BLaER1 (cell line): ENCODE results near the gene KDM8.

Experiments
- H3K27ac ChIP-seq: shearing (Covaris generic); formaldehyde crosslinking; 2 replicates; pipeline ENCODE4 v1.8.1; 2022
- H3K27me3 ChIP-seq: shearing (Covaris generic); formaldehyde crosslinking; 2 replicates; pipeline ENCODE4 v1.8.1; 2022
- H3K36me3 ChIP-seq: shearing (Covaris generic); formaldehyde crosslinking; 2 replicates; pipeline ENCODE4 v1.8.1; 2022
- H3K4me1 ChIP-seq: shearing (Covaris generic); formaldehyde crosslinking; 2 replicates; pipeline ENCODE4 v1.8.1; 2022
- H3K4me2 ChIP-seq: shearing (Covaris generic); formaldehyde crosslinking; 2 replicates; pipeline ENCODE4 v1.8.1; 2022
- H3K4me3 ChIP-seq: shearing (Covaris generic); formaldehyde crosslinking; 2 replicates; pipeline ENCODE4 v1.8.1; 2022
- H3K9ac ChIP-seq: shearing (Covaris generic); formaldehyde crosslinking; 2 replicates; pipeline ENCODE4 v1.8.1; 2022
- H3K9me3 ChIP-seq: shearing (Covaris generic); formaldehyde crosslinking; 2 replicates; pipeline ENCODE4 v1.8.1; 2022
- H4K20me1 ChIP-seq: shearing (Covaris generic); formaldehyde crosslinking; 2 replicates; pipeline ENCODE4 v1.8.1; 2022
- Cebpa-rat ChIP-seq: shearing (Covaris generic); IDR thresholded peaks from 2 replicates; pipeline ENCODE4 v1.8.1; 2022

KDM8 gene

DNA sequence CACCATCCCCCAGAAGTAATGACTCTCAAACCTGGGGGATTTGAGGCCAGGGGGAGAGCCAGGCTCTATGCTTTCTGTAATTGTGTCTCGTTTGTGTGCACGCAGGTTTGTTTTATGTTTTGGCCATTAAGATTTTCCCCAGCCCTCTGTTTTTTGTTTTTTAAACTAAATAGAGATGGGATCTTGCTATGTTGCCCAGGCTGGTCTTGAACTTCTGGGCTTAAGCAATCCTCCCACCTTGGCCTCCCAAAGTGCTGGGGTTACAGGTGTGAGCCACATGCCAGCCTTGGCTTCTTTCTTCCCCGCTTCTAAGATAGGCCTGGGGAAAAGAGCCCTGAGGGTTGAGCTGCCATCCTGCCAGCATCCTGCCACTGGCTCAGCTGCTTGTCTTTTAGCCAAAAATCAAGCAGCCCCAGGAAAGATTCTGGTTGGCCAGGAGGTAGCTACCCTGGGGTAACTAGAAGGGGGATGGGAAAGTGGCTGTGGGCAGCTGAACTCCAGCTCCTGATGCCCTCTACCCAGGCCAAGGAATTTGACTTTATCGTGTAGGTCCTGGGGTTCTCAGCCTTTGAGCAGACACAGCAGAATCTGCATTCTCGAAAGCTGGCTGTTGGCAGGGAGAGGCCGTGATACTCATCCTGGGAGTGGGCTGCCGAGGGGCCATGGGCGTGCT, 18.4 kb downstream of the KDM8 start:
- H3K4me2 ChIP-seq = peak overlapping the region; percentile 83
- no peaks in the 10 kb centered on the region for H3K27me3 ChIP-seq
- no peak overlapping the region for H3K4me3 ChIP-seq
- no peaks in the 10 kb centered on the region for H4K20me1 ChIP-seq
- no peaks in the 10 kb centered on the region for H3K9me3 ChIP-seq
- H3K4me1 ChIP-seq = peaks cover 87% of the 10 kb centered on the region
- peaks cover 31% of the 10 kb centered on the region for H3K36me3 ChIP-seq
- peak overlapping the region; percentile 86 for H3K27ac ChIP-seq
- H3K9ac ChIP-seq = peak overlapping the region; percentile 54; the same call in 1 of the 2 replicates
- TF ChIP-seq Cebpa-rat = no peak

DNA sequence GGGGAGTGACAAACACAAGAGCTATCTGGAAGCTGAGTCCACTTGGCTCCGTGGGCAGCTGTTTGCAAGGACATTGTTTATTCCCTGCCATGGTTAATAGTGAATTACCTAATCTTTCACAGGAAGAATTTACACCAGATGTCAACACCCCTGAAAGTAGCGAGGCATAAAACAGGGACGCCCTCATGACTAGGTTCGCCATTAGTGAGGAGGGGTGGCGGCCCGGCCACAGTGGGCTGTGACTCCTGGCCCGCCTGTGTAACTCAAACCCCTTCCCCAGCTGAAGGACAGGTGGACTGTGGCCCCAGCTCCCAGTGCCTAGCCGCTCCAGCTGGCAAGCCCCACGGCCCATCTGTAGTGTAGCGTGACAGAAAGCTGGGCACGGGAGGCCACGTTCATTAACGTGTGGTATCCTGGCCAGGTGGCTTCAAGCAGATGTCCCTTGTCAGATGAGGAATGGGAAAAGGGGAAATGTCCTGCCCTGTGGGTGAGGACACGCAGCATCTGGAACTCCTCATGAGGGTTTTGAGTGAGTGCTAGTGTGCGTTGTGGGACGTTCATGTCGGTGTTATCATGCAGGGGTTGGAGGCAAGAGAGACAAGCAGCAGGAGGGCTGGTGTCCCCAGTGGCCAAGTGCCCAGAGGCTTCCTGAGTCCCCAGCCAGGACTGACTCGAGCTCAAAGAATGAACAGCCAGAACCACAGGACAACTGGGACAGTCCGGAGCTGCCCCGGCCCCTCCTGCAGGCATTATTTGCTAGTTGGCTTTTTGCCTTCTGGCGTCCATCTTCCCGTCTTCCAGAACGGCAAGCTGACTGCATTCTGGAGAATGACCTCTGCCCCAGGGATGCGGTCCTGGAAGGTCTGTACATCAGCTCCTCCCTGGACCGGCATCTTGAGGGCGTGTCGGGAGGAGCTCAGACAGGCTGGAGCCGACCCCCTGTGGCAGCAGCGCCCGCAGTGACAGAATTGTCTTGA, 19.2 kb downstream of the KDM8 start:
- Histone ChIP-seq H4K20me1 (no peaks in the 10 kb centered on the region), H3K4me3 (no peak overlapping the region), H3K4me2 (peak overlapping the region; percentile 83), H3K4me1 (peaks cover 95% of the 10 kb centered on the region), H3K9ac (peak overlapping the region; percentile 54), H3K36me3 (peaks cover 26% of the 10 kb centered on the region), H3K9me3 (no peaks in the 10 kb centered on the region), H3K27ac (peak overlapping the region; percentile 86), H3K27me3 (no peaks in the 10 kb centered on the region)
- TF ChIP-seq Cebpa-rat = no peak

DNA sequence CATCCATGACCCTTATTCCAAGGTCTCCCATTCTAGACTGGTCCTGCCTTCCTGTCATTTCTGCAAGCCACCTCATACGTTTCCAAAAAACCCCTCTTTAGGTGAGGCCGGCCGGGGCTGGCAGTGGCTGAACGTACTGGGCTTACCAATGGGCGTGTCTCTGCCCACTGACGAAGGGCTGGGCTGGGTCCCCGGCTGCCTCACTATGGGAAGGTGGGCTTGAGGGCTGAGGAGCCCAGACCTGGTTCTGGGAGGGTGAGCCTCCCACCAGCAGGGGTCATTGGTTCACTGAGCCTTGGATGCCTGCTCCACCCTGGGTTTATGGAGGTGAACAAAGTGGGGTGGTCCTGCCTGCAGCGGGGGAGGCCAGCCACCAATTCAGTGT, 19.9 kb downstream of the KDM8 start:
- no peak for TF ChIP-seq Cebpa-rat
- Histone ChIP-seq H3K9ac (peak overlapping the region; percentile 54; the same call in 1 of the 2 replicates), H3K4me1 (peaks cover 100% of the 10 kb centered on the region), H3K4me3 (no peak overlapping the region), H3K9me3 (no peaks in the 10 kb centered on the region), H4K20me1 (no peaks in the 10 kb centered on the region), H3K36me3 (peaks cover 26% of the 10 kb centered on the region), H3K27me3 (no peaks in the 10 kb centered on the region), H3K4me2 (peak overlapping the region; percentile 83), H3K27ac (peak overlapping the region; percentile 86)

DNA sequence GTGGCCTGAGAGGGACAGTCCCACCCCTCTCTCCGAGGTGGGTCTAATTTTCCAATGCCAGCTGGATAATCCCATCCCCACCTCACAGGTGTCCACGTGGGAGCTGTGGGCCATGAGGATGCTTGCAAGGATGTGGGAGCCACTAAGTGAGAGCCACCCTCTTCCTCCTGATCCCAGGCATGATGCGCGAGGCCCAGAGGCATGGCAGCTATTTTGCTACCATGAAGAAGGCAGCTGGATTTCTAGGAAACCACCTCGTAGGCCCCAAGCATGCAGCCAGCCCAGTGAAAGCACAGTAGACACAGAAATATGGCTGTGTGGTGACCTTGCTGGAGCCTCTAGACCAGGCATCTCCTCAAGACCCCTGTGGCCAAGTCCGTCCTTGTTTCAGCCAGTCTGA, 20.4 kb downstream of the KDM8 start:
- peaks cover 98% of the 10 kb centered on the region for H3K4me1 ChIP-seq
- H3K9ac ChIP-seq = 0 out of 2 replicates have a peak overlapping the region, but pooled peaks have one; percentile 54
- peak overlapping the region; percentile 83 for H3K4me2 ChIP-seq
- H3K4me3 ChIP-seq = no peak overlapping the region
- H4K20me1 ChIP-seq = no peaks in the 10 kb centered on the region
- no peak for TF ChIP-seq Cebpa-rat
- peaks cover 26% of the 10 kb centered on the region for H3K36me3 ChIP-seq
- H3K9me3 ChIP-seq = no peaks in the 10 kb centered on the region
- H3K27ac ChIP-seq = peak overlapping the region; percentile 86
- no peaks in the 10 kb centered on the region for H3K27me3 ChIP-seq

DNA sequence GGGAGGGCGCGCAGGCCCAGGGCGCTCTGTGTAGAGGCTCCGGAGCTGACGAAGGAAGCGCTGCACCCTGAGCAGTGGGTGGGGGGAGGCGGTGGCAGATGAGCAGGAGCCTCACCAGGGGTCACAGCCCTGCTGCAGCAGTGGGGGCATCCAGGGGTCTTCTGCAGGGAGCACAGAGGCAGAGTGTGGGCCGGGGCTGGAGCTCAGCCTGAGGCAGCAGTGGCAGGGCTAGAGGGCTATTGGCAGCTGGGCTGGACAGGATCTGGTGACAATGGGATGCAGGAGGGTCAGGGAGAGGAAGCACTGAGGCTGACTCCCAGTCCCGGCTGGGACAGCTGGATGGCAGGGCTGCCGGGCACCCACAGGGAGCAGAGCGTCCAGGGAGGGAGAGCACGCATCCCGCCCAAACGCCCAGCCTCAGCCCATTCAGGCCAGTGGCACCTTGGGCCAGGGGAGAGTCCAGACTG, 21.0 kb downstream of the KDM8 start:
- no peak overlapping the region for H3K4me3 ChIP-seq
- H4K20me1 ChIP-seq = no peaks in the 10 kb centered on the region
- H3K4me1 ChIP-seq = peaks cover 98% of the 10 kb centered on the region
- no peaks in the 10 kb centered on the region for H3K27me3 ChIP-seq
- H3K9me3 ChIP-seq = no peaks in the 10 kb centered on the region
- peak overlapping the region; percentile 89 for H3K4me2 ChIP-seq
- TF ChIP-seq Cebpa-rat = no peak
- no peak overlapping the region for H3K9ac ChIP-seq
- peaks cover 26% of the 10 kb centered on the region for H3K36me3 ChIP-seq
- peak overlapping the region; percentile 86 for H3K27ac ChIP-seq

DNA sequence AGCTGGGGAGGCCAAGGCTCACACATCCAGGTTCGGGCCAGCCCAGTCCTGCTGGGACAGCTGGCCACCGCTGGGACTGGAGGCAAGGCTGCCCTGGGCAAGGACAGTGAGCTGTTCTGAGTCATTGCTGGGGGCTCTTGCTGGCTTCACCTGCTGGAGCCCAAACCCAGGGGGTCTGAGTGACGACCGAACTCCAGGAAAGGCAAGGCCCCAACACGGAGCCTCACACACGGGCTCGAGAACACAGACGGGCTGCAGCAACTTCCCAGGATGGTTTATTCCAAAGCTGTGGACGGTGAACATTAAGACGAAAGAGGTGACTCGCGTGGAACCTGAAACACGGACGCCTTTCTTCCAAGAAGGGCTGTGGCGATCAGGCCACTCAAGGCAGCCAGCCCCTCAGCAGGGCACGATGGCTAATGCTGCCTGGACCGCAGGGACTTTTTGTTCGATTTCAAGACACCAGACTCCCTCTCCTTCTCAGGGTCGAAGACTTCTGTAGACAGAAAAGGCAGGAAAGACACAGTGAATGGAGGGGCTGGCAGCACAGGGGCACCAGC, 21.5 kb downstream of the KDM8 start:
- H4K20me1 ChIP-seq = no peaks in the 10 kb centered on the region
- H3K9me3 ChIP-seq = no peaks in the 10 kb centered on the region
- peak overlapping the region; percentile 86 for H3K27ac ChIP-seq
- peaks cover 26% of the 10 kb centered on the region for H3K36me3 ChIP-seq
- peak overlapping the region; percentile 89 for H3K4me2 ChIP-seq
- H3K9ac ChIP-seq = peak overlapping the region; percentile 54; the same call in 1 of the 2 replicates
- H3K4me1 ChIP-seq = peaks cover 98% of the 10 kb centered on the region
- TF ChIP-seq Cebpa-rat = no peak
- no peaks in the 10 kb centered on the region for H3K27me3 ChIP-seq
- H3K4me3 ChIP-seq = no peak overlapping the region

DNA sequence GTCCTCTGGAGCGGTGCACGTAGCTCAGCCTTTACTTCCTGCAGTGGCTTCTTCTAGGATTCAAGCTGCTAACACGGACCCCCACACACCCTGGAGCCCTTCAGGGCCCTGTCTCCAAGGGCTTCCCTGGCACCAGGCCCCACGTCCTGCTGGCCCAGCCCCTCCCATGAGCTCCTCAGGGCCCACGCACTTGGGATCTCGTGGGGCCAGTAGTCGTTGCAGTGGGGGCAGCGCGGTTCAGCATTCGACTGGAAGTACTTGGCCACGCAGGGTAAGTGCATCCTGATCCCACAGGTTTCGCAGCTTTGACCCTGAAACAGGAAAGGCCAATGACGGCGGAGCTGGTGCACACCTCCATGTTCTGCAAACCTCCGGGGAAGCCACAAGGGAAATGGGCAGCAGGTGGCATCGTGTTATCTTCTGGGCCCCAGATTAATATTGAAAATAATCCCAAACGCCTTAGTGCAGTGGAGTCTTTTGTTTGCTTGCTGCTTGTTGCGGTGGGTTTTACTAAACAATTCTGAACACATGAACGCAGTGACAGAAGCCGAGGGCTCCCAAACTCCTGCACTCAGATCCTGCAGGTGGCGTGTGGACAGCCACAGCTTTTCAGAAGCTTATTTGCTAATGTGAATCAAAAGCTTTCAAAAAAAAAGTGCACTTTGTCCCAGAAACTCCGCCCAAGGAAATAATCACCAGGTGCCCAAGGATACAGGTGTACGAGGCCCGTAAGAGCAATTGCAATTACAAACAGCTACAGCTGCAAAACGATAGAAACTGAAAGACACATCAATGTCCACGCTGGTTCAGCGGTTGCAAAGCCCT, 22.4 kb downstream of the KDM8 start:
- peak overlapping the region; percentile 89 for H3K4me2 ChIP-seq
- peak overlapping the region; percentile 86 for H3K27ac ChIP-seq
- no peaks in the 10 kb centered on the region for H4K20me1 ChIP-seq
- H3K36me3 ChIP-seq = peaks cover 23% of the 10 kb centered on the region
- TF ChIP-seq Cebpa-rat = no peak
- H3K27me3 ChIP-seq = no peaks in the 10 kb centered on the region
- no peak overlapping the region for H3K4me3 ChIP-seq
- peaks cover 98% of the 10 kb centered on the region for H3K4me1 ChIP-seq
- H3K9ac ChIP-seq = peak overlapping the region; percentile 54
- no peaks in the 10 kb centered on the region for H3K9me3 ChIP-seq

DNA sequence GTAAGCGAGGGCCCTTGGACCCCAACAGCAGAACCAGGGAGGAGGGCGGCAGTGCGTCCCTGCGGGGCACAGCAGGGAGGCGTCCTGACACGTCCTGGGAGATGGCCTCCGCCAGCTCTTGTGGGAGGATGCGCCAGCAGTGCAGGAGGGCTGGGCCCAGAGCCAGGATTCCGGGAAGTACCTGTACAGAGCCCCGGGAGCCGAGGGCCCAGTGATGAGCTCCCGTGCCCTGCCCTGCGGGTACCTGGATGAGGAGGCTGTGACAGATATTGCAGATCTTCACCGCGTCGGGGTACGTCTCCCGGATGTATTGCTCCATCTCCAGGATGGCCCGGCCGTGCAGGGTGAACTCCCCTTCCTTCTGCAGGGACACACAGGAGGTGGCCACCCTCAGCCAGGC, 23.1 kb downstream of the KDM8 start:
- Histone ChIP-seq H3K27me3 (no peaks in the 10 kb centered on the region), H3K4me2 (peak overlapping the region; percentile 89), H3K4me3 (no peak overlapping the region), H3K9ac (peak overlapping the region; percentile 54), H3K4me1 (peaks cover 98% of the 10 kb centered on the region), H3K27ac (peak overlapping the region; percentile 86), H4K20me1 (no peaks in the 10 kb centered on the region), H3K9me3 (no peaks in the 10 kb centered on the region), H3K36me3 (peaks cover 20% of the 10 kb centered on the region)
- no peak for TF ChIP-seq Cebpa-rat
